Measurements from ENCODE around the gene HLF. TPM values are rescaled to one million over a fixed set of nuclear protein-coding genes. Genes with fewer than 3 reads are reported as not detected.

The HLF gene
- total RNA-seq, 4 donors from 2014 or later: 7.7 to 14.8 (median 10.4) TPM

DNA sequence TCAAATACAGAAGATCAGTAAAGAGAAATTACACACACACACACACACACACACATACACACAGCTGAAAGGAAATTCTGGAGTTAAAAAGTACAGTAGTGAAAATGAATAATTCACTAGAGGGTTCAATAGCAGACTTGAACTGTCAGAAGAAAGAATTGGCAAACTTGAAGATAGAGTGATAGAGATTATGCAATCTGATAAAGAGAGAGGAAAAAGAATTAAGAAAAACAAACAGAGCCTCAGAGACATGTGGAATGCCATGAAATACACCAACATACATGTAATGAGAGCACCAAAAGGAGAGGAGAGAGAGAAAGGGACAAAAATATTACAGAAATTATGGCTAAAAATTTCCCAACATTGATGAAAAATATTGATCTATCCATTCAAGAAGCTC is 96.2 kb downstream of the HLF start:
- Histone ChIP-seq H3K27ac (no peak overlapping the region), H3K9me3 (peaks cover 0 to 4% (median 0%) of the 10 kb centered on the region in 3 donors), H3K4me1 (no peaks in the 10 kb centered on the region), H3K27me3 (no peaks in the 10 kb centered on the region), H3K4me3 (no peak overlapping the region), H3K36me3 (no peaks in the 10 kb centered on the region)
- TF ChIP-seq, protein P1, sequence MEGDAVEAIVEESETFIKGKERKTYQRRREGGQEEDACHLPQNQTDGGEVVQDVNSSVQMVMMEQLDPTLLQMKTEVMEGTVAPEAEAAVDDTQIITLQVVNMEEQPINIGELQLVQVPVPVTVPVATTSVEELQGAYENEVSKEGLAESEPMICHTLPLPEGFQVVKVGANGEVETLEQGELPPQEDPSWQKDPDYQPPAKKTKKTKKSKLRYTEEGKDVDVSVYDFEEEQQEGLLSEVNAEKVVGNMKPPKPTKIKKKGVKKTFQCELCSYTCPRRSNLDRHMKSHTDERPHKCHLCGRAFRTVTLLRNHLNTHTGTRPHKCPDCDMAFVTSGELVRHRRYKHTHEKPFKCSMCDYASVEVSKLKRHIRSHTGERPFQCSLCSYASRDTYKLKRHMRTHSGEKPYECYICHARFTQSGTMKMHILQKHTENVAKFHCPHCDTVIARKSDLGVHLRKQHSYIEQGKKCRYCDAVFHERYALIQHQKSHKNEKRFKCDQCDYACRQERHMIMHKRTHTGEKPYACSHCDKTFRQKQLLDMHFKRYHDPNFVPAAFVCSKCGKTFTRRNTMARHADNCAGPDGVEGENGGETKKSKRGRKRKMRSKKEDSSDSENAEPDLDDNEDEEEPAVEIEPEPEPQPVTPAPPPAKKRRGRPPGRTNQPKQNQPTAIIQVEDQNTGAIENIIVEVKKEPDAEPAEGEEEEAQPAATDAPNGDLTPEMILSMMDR (IDR thresholded peaks at IDR 0.05 in 4 of 5, conservative IDR thresholded peaks at IDR 0.05 in 1 of 5): no peak
- TF ChIP-seq POLR2A (IDR thresholded peaks at IDR 0.05): no peak
- in situ Hi-C loops (cut with MboI; ENCODE audit: low sequenced_read_pairs in 4 of 4) (loop anchor here in 1 of 4 donors (25.0 kb wide), 1 partner anchor 374 kb away; no protein-coding TSS in a partner anchor), intact Hi-C loops (cut with DNase I; ENCODE audit: low total_unique reads) (no loop called here)
- no peak for DNase-seq
- no peak for ATAC-seq

DNA sequence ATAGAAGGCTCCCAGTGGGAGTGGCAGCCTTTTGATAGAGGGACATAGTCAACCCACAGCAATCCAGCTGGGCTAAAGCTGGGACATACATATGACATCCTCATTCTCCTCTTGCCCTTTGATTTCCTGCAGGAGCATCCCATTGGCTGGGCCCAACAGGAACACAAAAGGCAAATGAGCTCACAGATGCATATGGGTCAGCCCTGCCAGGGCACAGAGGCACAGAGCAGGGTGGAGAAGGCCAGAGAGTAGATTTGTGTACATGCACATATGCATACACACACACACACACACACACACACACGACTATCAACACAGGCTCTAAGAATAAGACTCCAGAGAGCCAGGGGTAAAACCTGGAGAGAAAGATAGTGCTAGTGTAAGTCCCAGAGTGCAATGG is 98.3 kb downstream of the HLF start:
- H3K36me3 ChIP-seq: no peaks in the 10 kb centered on the region
- no peak for DNase-seq
- no peak overlapping the region for H3K27ac ChIP-seq
- intact Hi-C loops (cut with DNase I; ENCODE audit: low total_unique reads): no loop called here
- in situ Hi-C loops (cut with MboI; ENCODE audit: low sequenced_read_pairs in 4 of 4): loop anchor here in 1 of 4 donors (25.0 kb wide), 1 partner anchor 376 kb away; no protein-coding TSS in a partner anchor
- H3K9me3 ChIP-seq: peaks cover 0 to 4% (median 0%) of the 10 kb centered on the region in 3 donors
- H3K4me3 ChIP-seq: no peak overlapping the region
- ATAC-seq: no peak
- no peaks in the 10 kb centered on the region for H3K4me1 ChIP-seq
- H3K27me3 ChIP-seq: no peaks in the 10 kb centered on the region
- no peak for TF ChIP-seq POLR2A (IDR thresholded peaks at IDR 0.05)
- TF ChIP-seq, protein P1 (IDR thresholded peaks at IDR 0.05 in 4 of 5, conservative IDR thresholded peaks at IDR 0.05 in 1 of 5): no peak

DNA sequence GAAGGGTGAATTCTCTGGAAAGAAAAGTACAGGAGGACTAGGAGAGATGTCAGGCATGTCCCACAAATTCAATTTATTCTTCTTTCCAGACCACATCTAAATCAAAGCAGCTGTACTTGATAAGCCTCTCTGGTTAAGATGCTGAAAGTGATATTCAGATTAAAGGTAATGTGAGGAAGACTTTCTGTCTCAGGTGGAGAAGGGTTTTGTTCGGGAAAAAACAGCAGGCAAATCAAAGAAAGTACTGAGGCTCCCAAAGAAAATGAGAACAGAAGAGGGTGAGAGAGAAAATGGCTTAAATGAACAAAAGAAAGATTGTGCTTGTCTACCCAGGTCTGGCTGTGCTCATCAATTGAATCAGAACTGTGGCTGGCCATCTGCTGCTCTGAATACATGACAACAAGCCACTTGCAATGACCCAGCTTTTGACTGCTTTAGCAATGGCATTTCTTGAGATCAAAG is 101.3 kb downstream of the HLF start:
- no peak for ATAC-seq
- TF ChIP-seq, protein P1 (IDR thresholded peaks at IDR 0.05 in 4 of 5, conservative IDR thresholded peaks at IDR 0.05 in 1 of 5): no peak
- no peak for TF ChIP-seq POLR2A (IDR thresholded peaks at IDR 0.05)
- Histone ChIP-seq H3K9me3 (peaks cover 0 to 3% (median 0%) of the 10 kb centered on the region in 3 donors), H3K27me3 (no peaks in the 10 kb centered on the region), H3K4me1 (no peaks in the 10 kb centered on the region), H3K27ac (no peak overlapping the region), H3K36me3 (no peaks in the 10 kb centered on the region), H3K4me3 (no peak overlapping the region)
- in situ Hi-C loops (cut with MboI; ENCODE audit: low sequenced_read_pairs in 4 of 4): loop anchor here in 1 of 4 donors (25.0 kb wide), 1 partner anchor 379 kb away; no protein-coding TSS in a partner anchor
- no peak for DNase-seq
- intact Hi-C loops (cut with DNase I; ENCODE audit: low total_unique reads): no loop called here

DNA sequence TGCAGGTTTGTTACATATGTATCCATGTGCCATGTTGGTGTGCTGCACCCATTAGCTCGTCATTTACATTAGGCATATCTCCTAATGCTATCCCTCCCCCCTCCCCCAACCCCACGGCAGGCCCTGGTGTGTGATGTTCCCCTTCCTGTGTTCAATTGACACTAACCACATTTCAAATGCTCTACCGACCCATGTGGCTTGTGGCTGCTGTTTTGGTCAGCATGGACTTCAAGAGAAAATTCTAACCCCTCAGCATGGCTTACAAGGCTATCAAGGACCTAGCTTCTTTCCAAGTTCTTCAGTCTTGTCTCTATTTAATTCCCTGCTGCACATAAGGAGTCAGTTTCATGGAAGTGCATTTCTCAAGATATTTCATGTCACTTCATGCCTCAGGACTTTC is 103.9 kb downstream of the HLF start:
- Histone ChIP-seq H3K27ac (no peak overlapping the region), H3K36me3 (no peaks in the 10 kb centered on the region), H3K4me1 (no peaks in the 10 kb centered on the region), H3K27me3 (no peaks in the 10 kb centered on the region), H3K4me3 (no peak overlapping the region), H3K9me3 (no peaks in the 10 kb centered on the region)
- intact Hi-C loops (cut with DNase I; ENCODE audit: low total_unique reads): no loop called here
- no peak for DNase-seq
- in situ Hi-C loops (cut with MboI; ENCODE audit: low sequenced_read_pairs in 4 of 4): loop anchor here in 1 of 4 donors (25.0 kb wide), 1 partner anchor 381 kb away; no protein-coding TSS in a partner anchor
- no peak for ATAC-seq
- no peak for TF ChIP-seq POLR2A (IDR thresholded peaks at IDR 0.05)
- TF ChIP-seq, protein P1 (IDR thresholded peaks at IDR 0.05 in 4 of 5, conservative IDR thresholded peaks at IDR 0.05 in 1 of 5): no peak

Other genes with a start within 250 kb of the HLF start
- 10 to 100 TPM in 2 of 4 donors, 1 to 10 TPM in 2; 4.6 to 25.7 (median 11.3) TPM for gene MMD, start 156.9 kb downstream of the HLF start, total RNA-seq
- gene SMIM36, start 246.5 kb downstream of the HLF start, total RNA-seq: not detected

Measured in gastrocnemius medialis (tissue), 4 donors.